Activated T-cell treated with anti-CD3 and anti-CD28 coated beads for 4 hours (primary cell): Measurements from ENCODE around the gene LIMCH1.

Experiments used
- DNase-seq: peaks from one replicate; pipeline ENCODE4 v3.0.0-alpha.2; 2020

LIMCH1 gene

GRCh38 chr4:41530741-41531140 lies 7.2 kb upstream of the LIMCH1 start:
- DNase-seq: no peak

- no peak for DNase-seq
Measured at GRCh38 chr4:41532336-41532735, 5.6 kb upstream of the LIMCH1 start.

DNA sequence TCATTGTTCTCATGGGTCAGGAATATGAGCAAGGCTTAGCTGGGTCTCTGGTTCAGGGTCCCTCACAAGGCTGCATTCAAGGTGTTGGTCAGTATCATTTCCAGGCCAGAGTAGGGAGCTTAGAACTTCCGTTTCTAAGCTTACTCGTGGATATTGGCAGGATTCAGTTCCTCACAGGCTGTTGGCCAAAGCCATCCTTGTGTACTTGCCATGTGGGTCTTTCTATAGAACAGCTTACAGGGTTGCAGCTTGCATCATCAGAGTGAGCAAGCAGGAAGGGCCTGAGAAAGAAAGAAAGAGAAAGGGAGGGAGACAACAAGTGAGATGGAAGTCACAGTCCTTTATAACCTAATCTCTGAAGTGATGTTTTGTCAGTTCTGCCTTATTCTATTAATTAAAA lies 5.1 kb upstream of the LIMCH1 start:
- no peak for DNase-seq

- no peak for DNase-seq
Measured at GRCh38 chr4:41533680-41534079, 4.3 kb upstream of the LIMCH1 start.

DNA sequence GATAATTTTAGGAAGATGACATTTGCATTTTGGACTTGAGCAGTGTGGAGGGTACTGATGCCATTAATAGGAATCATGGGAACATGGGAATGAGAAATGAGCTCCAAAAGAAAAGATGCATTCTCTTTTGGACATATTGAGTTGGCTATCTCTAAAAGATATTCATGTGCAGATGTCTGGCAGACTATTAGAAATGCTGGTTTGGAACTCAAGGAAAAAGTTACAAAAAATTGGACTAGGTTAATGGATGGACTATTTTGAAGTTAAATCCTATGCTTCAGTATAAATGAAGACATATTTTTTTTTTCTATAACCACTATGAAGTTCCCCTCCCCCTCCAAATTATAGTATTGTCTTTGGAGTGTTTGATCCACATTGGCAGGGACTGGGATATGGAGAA lies 3.6 kb upstream of the LIMCH1 start:
- DNase-seq: no peak

DNA sequence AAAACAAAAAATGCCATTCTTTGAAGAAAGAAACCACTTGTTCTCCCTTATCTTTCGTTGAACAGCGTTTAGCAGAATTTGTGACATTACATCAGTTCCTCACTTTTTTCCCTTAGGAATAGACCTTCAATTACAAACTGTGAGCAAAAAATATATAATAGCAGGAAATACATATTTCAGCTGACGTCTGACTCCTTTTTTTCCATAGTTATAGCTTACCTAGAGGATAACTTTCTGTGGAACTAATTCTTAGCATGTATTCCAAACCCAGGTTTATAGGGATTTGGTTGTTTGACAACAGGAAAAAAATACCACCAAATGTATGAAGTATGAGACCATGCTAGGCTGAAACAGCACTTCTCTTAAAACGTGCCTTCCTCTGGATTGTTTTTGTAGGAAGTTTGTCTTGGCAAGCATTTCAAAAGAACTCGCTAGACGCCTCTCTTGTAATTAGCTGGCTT lies 2.0 kb upstream of the LIMCH1 start:
- DNase-seq: no peak

DNA sequence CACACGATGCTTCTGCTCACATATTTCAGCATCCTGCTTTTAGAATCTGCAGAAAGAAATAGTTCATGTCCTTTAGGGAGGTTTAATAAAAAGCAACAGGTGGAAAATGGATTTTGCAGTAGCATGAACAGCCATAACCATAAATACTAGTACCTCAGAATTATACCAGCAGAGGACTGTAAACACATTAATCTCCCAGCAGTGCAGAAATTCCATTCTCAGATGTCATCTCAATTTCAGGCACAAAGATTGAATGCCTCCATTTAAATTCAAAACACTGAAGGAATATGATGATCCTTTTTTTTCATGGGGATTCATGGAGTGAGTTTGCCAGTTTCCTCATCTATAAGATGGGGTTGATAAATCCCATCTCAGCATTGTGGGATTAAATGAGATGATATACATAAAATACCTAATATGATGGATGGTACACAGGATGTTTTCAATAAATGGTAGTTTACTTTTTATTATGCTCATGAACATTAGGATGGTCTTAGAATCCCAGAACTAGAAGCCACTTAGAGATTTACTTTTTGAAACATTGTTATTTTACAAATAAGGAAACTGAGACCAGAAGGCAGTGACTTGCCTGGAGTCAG lies 566 bp upstream of the LIMCH1 start:
- no peak for DNase-seq

GRCh38 chr4:41538887-41539498 lies 1.0 kb downstream of the LIMCH1 start:
- no peak for DNase-seq

GRCh38 chr4:41539711-41540110 lies 1.8 kb downstream of the LIMCH1 start:
- no peak for DNase-seq

- DNase-seq: no peak
Measured at GRCh38 chr4:41540687-41541086, 2.7 kb downstream of the LIMCH1 start.

GRCh38 chr4:41541687-41542094 lies 3.7 kb downstream of the LIMCH1 start:
- no peak for DNase-seq

DNA sequence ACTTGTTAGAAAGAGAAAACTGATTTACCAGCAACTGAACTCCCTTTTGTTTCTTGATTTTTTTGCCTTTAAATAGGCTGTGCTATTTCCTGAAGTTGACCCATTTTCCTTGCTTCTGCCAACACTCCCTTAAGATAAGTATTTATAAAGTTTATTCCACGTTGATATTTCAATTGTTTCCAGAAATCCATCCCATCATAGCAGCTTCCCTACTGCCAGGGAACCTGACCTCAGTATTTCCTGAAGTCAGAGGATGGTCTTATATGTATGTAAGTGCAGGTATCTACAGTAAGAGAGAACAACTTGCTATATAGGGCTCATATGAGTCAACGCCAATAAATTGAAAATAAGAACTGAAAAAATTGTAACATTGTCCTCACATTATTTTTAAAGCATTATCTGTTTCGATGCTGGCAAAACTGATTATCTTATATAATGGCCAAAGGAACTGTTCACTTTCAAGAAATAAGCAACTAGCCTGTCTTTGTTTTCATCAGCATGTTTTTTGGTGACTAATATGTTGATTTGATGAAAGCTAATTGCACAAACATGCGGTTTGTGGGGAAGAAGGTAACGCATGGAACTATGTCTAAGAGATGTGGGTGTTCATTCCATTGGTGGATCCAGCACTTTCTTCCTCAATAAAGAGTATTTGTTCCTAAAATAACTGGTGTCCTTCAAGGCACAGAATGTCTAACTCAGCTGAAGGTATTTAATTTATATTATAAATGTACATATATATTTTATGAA lies 4.7 kb downstream of the LIMCH1 start:
- DNase-seq: no peak

DNA sequence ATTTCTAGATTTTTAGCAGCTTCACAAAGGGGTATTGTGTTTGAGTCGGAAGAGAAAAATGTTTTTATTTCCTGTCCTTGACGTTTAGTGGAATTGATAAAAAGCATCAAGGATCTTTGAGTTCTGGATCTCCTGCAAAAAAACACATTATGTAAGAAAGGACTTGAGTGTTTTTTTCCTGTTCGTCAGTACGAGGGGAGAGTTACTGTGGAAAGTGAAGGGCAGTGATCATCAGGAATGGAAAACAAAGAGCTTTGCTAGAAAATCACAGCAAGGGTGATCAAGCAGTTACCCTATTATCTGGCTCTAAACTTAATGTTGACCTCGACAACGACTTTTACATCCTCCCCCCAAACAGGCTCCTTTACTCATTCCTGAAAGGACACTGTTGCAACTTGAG lies 7.3 kb downstream of the LIMCH1 start:
- no peak for DNase-seq

DNA sequence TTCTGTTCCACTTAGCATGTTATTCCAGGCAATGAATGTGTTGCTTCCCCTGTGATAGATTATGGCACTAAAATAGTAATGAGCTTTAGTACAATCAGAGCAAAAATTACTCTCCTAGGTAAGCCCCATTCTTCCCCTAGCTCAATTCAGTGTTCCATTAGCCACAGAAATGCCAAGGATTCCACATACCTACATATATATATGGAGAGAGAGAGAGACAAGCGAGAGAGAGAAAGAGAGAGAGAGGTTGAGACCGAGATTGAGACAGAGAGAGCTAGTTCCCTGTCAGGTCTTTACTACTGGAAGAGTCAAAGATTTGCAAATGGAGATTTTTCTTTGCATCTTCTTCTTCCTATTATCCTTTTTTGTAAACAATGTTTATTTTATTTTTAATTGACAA lies 8.7 kb downstream of the LIMCH1 start:
- DNase-seq: no peak

GRCh38 chr4:41548305-41548880 lies 10.4 kb downstream of the LIMCH1 start:
- no peak for DNase-seq

DNA sequence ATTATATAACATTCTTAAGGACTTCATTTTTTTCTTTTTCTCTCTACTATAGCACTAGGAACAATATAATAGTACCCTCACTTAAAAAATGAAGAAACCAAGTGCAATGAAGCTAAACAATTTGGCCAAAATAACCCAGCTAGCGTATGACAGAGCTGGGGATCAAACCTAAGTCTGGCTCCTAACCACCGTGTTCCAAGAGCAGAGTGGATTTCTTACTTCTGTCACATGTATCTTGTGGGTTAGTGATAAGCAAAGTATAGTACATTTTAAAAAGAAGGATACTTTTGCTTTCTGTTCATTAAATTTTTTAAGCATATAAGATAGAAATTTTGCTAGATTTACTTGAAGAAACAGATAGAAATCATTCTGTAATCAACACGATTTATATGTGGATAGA lies 11.5 kb downstream of the LIMCH1 start:
- no peak for DNase-seq

GRCh38 chr4:41550308-41550707 lies 12.4 kb downstream of the LIMCH1 start:
- DNase-seq: no peak

GRCh38 chr4:41551536-41551935 lies 13.6 kb downstream of the LIMCH1 start:
- no peak for DNase-seq

DNA sequence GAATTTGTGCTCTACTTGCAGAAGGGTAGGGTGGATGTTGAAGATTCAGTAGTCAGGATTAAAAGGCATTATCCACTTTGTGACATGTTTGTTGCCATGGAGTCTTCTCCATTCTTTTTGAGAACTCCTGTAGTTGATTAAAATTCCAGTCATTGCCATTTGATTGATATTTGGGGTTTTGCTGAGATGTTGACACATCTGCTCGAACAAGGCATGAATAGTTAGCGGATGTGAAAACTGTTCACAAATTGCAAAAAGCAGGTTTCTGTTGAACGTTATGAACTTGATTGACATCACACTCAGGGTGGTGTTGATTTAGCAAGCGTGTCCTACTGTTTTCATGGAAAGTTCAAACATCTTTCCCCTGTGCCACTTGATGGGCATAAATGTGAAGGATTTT lies 16.9 kb downstream of the LIMCH1 start:
- DNase-seq: no peak

GRCh38 chr4:41556526-41556925 lies 18.6 kb downstream of the LIMCH1 start:
- no peak for DNase-seq

DNA sequence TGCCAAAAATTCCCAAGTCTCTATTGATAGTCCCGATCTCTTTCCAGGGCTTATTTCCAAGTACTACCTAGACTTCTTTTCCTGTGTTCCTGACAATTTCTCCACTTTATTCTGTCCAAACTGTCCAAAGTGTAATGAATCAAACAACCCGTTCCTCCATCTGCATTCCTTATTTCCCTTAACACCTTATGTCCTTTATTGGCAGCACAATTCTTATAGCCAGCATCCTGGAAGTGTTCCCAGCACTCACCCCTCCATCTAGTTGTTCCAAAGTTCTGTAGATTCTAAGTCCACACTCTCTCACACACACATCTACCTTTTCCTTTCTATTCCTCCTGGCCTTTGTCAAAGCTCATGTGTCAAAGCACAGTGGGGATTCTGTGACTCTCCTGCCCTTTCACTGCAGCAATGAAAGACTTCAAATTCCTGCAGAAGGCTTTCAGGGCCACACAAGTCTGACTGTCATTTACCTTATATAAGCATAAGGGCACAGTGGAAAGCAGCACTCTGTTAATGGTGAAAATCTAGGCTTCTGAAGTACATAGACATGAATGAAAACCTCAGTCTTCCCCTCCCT lies 22.1 kb downstream of the LIMCH1 start:
- DNase-seq: no peak

- DNase-seq: no peak
Measured at GRCh38 chr4:41561244-41561643, 23.3 kb downstream of the LIMCH1 start.

- DNase-seq: no peak
Measured at GRCh38 chr4:41567186-41567585, 29.2 kb downstream of the LIMCH1 start.

- no peak for DNase-seq
Measured at GRCh38 chr4:41568363-41568762, 30.4 kb downstream of the LIMCH1 start.
